Esophagus (tissue), 2 donors: ENCODE data around the gene FANCD2OS. TPM values are rescaled to one million over a fixed set of nuclear protein-coding genes. Genes with fewer than 3 reads are reported as not detected.
"Not testable (repeated sequence)": the region's sequence is repeated elsewhere in the genome, so short reads cannot be mapped to it uniquely, and the experiment has no call there.

ENCODE experiments used
- H3K27ac ChIP-seq, 2 donors: one replicate each; pipeline ENCODE4 v1.5.1; 2013; ENCODE audit warnings: low read depth in 2 of 2, mild to moderate bottlenecking in 2 of 2, inconsistent platforms in 1 of 2, low read length in 1 of 2, moderate library complexity in 1 of 2
- H3K27me3 ChIP-seq, 2 donors: one replicate each; pipeline ENCODE4 v1.6.1; 2013; ENCODE audit warnings: low read length in 2 of 2, control low read depth in 1 of 2, mild to moderate bottlenecking in 1 of 2; ENCODE audit not compliant: insufficient read depth in 2 of 2, control insufficient read depth in 1 of 2
- H3K36me3 ChIP-seq, 2 donors: one replicate each; pipeline ENCODE4 v1.6.1; 2013; ENCODE audit warnings: low read length in 1 of 2; ENCODE audit not compliant: control insufficient read depth in 2 of 2, insufficient read depth in 2 of 2
- H3K4me1 ChIP-seq, 2 donors: one replicate each; pipeline ENCODE4 v1.6.1; 2013; ENCODE audit warnings: low read length in 1 of 2; ENCODE audit not compliant: control insufficient read depth in 2 of 2, insufficient read depth in 2 of 2
- H3K4me3 ChIP-seq, 2 donors: one replicate each; pipeline ENCODE4 v1.5.1; 2013; ENCODE audit warnings: low read length in 2 of 2, mild to moderate bottlenecking in 2 of 2, low read depth in 1 of 2, moderate library complexity in 1 of 2
- H3K9me3 ChIP-seq, 2 donors: one replicate each; pipeline ENCODE4 v1.6.1; 2013; ENCODE audit warnings: mild to moderate bottlenecking in 2 of 2, low read depth in 1 of 2, low read length in 1 of 2, moderate library complexity in 1 of 2; ENCODE audit not compliant: control insufficient read depth in 2 of 2, insufficient read depth in 1 of 2
- WGBS, 2 donors: extraction: QIAGEN DNeasy Blood & Tissue Kit; methylation state at CpG; one replicate each; pipeline ENCODE4 v1.1.7; 2013; 5-methylcytosine and 5-hydroxymethylcytosine counted together
- polyA plus RNA-seq, 2 donors: library from polyadenylated mRNA; stranded (reverse); fragments of 200-250 nt; gene quantifications; one replicate each; pipeline ENCODE4 v1.2.3, GENCODE V29; 2013
- donor health status: healthy with polysubstance abuse.
- donor health status: Bipolar disorder and iron deficiency.

Gene FANCD2OS
- polyA plus RNA-seq, 2 donors, result 0.22 TPM; not detected in 1

GRCh38 chr3:10140996-10141546 lies 33.0 kb upstream of the FANCD2OS start:
- Histone ChIP-seq H3K4me1 (peaks cover 5 to 7% of the 10 kb centered on the region in 2 donors), H3K27ac (peak overlapping the region in 1 of 2 donors; percentile 40), H3K36me3 (no peaks in the 10 kb centered on the region), H3K9me3 (no peaks in the 10 kb centered on the region), H3K27me3 (no peaks in the 10 kb centered on the region), H3K4me3 (no peak overlapping the region)
- WGBS, 2 donors, result 81 to 86% methylated on average over 23 of the region's 23 CpGs

- no peaks in the 10 kb centered on the region for H3K9me3 ChIP-seq
- no peaks in the 10 kb centered on the region for H3K4me1 ChIP-seq
- WGBS, 2 donors, result 82 to 86% methylated on average over 4 of the region's 4 CpGs
- H3K36me3 ChIP-seq, result no peaks in the 10 kb centered on the region
- no peak overlapping the region for H3K4me3 ChIP-seq
- no peak overlapping the region for H3K27ac ChIP-seq
- no peaks in the 10 kb centered on the region for H3K27me3 ChIP-seq
Observed at GRCh38 chr3:10137178-10137577, 29.1 kb upstream of the FANCD2OS start.

GRCh38 chr3:10136426-10137005 lies 28.5 kb upstream of the FANCD2OS start:
- no peaks in the 10 kb centered on the region for H3K4me1 ChIP-seq
- no peaks in the 10 kb centered on the region for H3K36me3 ChIP-seq
- 90 to 93% methylated on average over 25 of the region's 25 CpGs for WGBS, 2 donors
- H3K4me3 ChIP-seq, result no peak overlapping the region
- H3K27me3 ChIP-seq, result no peaks in the 10 kb centered on the region
- H3K27ac ChIP-seq, result no peak overlapping the region
- H3K9me3 ChIP-seq, result no peaks in the 10 kb centered on the region

GRCh38 chr3:10135872-10136271 lies 27.8 kb upstream of the FANCD2OS start:
- not testable (repeated sequence) for H3K27me3 ChIP-seq, H3K4me3 ChIP-seq, H3K4me1 ChIP-seq, H3K9me3 ChIP-seq, H3K36me3 ChIP-seq, H3K27ac ChIP-seq
- 92 to 94% methylated on average over 9 of the region's 9 CpGs for WGBS, 2 donors

DNA sequence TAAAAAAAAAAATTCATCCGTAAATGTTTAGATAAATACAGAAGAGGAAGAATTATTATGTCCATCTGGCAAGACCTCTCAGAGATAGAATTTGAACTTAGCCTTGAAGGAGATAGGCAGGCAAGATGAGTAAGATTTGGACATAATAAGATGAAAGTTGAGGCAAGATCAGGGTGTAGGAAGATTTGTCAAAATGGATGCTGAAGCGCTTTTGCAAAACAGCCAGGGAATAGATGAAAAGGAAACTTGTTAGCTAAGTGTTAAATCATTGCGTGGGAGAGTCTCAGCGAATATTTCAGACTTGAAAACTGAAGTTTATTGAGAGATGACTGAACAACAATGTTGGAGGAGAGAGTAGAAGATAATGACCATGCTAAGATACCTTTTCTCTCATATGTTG lies 14.7 kb upstream of the FANCD2OS start:
- Histone ChIP-seq H3K36me3 (peaks cover 6% of the 10 kb centered on the region in 2 donors), H3K27ac (no peak overlapping the region), H3K4me3 (no peak overlapping the region), H3K9me3 (no peaks in the 10 kb centered on the region), H3K27me3 (no peaks in the 10 kb centered on the region), H3K4me1 (no peaks in the 10 kb centered on the region)
- 89 to 91% methylated on average over 4 of the region's 4 CpGs for WGBS, 2 donors

- H3K27ac ChIP-seq, result no peak overlapping the region
- no peaks in the 10 kb centered on the region for H3K4me1 ChIP-seq
- H3K27me3 ChIP-seq, result no peaks in the 10 kb centered on the region
- WGBS, 2 donors, result 90 to 94% methylated on average over 2 of the region's 2 CpGs
- H3K4me3 ChIP-seq, result no peak overlapping the region
- no peaks in the 10 kb centered on the region for H3K9me3 ChIP-seq
- H3K36me3 ChIP-seq, result peaks cover under 1 to 4% of the 10 kb centered on the region in 2 donors
Observed at GRCh38 chr3:10121064-10121463, 13.0 kb upstream of the FANCD2OS start.

GRCh38 chr3:10119376-10119775 lies 11.3 kb upstream of the FANCD2OS start:
- no peaks in the 10 kb centered on the region for H3K27me3 ChIP-seq
- no peaks in the 10 kb centered on the region for H3K9me3 ChIP-seq
- H3K4me3 ChIP-seq, result no peak overlapping the region
- no peak overlapping the region for H3K27ac ChIP-seq
- WGBS, 2 donors, result 81 to 83% methylated on average over 4 of the region's 4 CpGs
- no peaks in the 10 kb centered on the region for H3K4me1 ChIP-seq
- peaks cover 0 to 2% of the 10 kb centered on the region in 2 donors for H3K36me3 ChIP-seq

DNA sequence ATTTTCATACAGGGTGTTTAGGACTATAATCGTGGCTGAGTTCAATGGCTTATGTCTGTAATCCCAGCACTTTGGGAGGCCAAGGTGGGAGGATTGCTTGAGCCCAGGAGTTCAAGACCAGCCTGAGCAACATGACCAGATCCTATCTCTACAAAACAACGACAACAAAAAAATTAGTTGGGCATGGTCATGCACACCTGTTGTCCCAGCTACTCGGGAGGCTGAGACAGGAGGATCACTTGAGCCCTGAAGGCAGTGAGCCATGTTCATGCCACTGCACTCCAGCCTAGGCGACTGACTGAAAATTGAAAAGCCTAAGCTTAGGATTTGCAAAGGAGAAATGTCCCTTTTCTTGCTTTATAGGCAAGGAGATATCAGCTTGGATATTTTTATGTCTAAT lies 8.9 kb upstream of the FANCD2OS start:
- Histone ChIP-seq H3K27me3 (no peaks in the 10 kb centered on the region), H3K9me3 (no peaks in the 10 kb centered on the region), H3K27ac (no peak overlapping the region), H3K4me3 (peak overlapping the region in 1 of 2 donors; percentile 94), H3K4me1 (no peaks in the 10 kb centered on the region), H3K36me3 (peaks cover 0 to 2% of the 10 kb centered on the region in 2 donors)
- WGBS, 2 donors, result 79 to 83% methylated on average over 4 of the region's 4 CpGs

DNA sequence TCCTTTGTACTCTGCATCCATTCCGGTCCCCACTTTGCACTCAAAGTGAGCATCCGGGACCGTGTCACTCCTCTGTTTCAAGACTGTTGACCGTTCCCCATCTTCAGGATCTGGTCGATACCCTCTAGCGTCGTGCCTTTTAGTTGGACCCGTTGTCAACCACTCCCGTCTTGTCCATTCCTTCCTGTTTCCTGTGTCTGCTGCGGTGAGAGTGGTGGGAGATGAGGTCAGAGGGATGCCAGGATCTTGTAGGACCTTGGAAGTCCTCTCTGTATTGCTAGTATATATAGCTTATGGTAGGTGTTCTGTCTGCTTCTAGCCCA lies 8.0 kb upstream of the FANCD2OS start:
- H3K36me3 ChIP-seq, result no peaks in the 10 kb centered on the region
- H3K4me3 ChIP-seq, result peak overlapping the region; percentile 82 to 94
- 0 to 1% methylated on average over 10 of the region's 10 CpGs for WGBS, 2 donors
- no peaks in the 10 kb centered on the region for H3K4me1 ChIP-seq
- no peaks in the 10 kb centered on the region for H3K27me3 ChIP-seq
- peak overlapping the region; percentile 45 to 66 for H3K27ac ChIP-seq
- no peaks in the 10 kb centered on the region for H3K9me3 ChIP-seq
